Activated naive CD4-positive, alpha-beta T cell treated with anti-CD3 and anti-CD28 coated beads for 36 hours (primary cell): Measurements from ENCODE around the gene EEIG1. TPM values are rescaled to one million over a fixed set of nuclear protein-coding genes. Genes with fewer than 3 reads are reported as not detected.
A peak's percentile ranks its signal among the peaks of the same experiment; 100 is the strongest.

Experiments used
- CTCF ChIA-PET: fragments of 350-600 bp; sonication (Branson Sonifier 250); formaldehyde crosslinking; loops from one replicate; lab custom pipeline; 2021; ENCODE audit warnings: antibody characterized with exemption; lab: Charles Lee
- DNase-seq: peaks from one replicate; pipeline ENCODE4 v3.0.0-alpha.2; 2020
- H3K27ac Mint-ChIP-seq: one replicate; pipeline ENCODE4 v1.8.0; 2021; ENCODE audit warnings: mild to moderate bottlenecking, mixed read lengths
- H3K27me3 Mint-ChIP-seq: one replicate; pipeline ENCODE4 v1.8.0; 2021; ENCODE audit warnings: low read depth, mixed read lengths
- H3K36me3 Mint-ChIP-seq: one replicate; pipeline ENCODE4 v1.8.0; 2021; ENCODE audit warnings: low read depth, mixed read lengths
- H3K4me1 Mint-ChIP-seq: one replicate; pipeline ENCODE4 v1.8.0; 2021; ENCODE audit warnings: low read depth, mixed read lengths
- H3K4me3 Mint-ChIP-seq: one replicate; pipeline ENCODE4 v1.8.0; 2021; ENCODE audit warnings: mild to moderate bottlenecking, moderate library complexity, mixed read lengths
- H3K9me3 Mint-ChIP-seq: one replicate; pipeline ENCODE4 v1.8.0; 2021; ENCODE audit warnings: mixed read lengths
- intact Hi-C: fragments of 100-400 bp; cut with micrococcal nuclease; formaldehyde crosslinking; loops from one replicate; pipeline ENCODE4 v1.15.1; 2023
- total RNA-seq, 2 experiments: library from RNA; stranded (reverse); gene quantifications; one replicate each; pipeline ENCODE4 v1.2.3, GENCODE V29; 2021

Gene EEIG1
- total RNA-seq, 2 experiments from 2014 or later = 61.0 to 70.8 TPM

DNA sequence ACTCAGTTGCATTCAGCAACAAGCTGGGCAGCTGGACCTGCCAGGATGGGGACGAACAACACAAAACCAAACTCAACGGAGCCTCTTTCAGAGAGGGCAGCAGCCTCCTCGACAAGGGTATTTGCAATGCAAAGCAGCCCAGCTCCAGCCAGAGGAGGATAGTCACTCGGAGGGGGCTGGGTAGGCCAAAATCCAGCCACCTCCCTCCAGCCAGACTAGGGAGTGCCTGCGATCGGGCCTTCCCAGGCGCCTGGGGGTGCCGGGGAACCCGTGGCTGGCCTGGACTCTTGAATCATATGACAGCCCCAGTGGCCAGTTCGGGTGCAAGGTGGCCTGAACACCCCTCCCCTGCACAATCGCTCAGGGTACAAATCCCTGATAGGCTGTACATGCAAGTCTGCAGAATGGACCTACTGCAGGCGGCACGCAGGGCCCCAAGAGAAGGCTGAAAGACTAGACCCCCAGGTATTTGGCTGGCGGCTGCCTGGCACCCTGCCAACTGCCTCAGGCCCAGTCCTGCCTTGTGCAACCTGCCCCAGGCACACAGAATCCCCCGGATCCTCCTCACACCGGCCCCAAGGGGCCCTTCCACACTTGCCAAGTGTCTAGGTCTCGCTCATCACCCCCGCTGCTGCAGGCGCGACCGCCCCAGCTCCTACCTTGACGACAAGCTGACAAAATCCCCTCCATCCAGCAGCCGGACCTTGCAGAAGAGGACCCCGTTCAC is 1.3 kb downstream of the EEIG1 start:
- CTCF ChIA-PET = interaction anchor here (0.6 to 15.2 kb wide), 10 partner anchors 14 to 86 kb away, joined by 3 to 142 read pairs (median 4); no protein-coding TSS in a partner anchor
- Mint-ChIP-seq H3K4me3 (peak overlapping the region; percentile 94), H3K4me1 (peaks cover 50% of the 10 kb centered on the region), H3K27me3 (no peaks in the 10 kb centered on the region), H3K27ac (peak overlapping the region; percentile 87), H3K9me3 (no peaks in the 10 kb centered on the region), H3K36me3 (peaks cover 36% of the 10 kb centered on the region)
- peak; percentile 51 for DNase-seq
- intact Hi-C loops = loop anchor here (5.0 kb wide), 2 partner anchors 37 to 207 kb away; no protein-coding TSS in a partner anchor

DNA sequence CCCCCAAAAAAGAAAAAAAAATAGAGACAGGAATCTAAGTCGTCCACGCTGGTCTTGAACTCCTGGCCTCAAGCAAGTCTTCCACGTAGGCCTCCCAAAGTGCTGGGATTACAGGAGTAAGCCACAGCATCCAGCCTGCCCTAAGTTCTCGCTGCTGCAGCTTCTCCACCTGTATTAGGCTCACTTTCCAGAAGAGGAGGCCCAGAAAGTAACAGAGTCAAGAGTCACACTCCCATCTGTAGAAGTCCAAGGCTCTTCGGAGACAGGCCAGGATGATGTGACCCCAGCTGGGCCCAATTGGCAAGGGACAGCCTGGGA is 1.8 kb downstream of the EEIG1 start:
- no peaks in the 10 kb centered on the region for H3K27me3 Mint-ChIP-seq
- H3K4me1 Mint-ChIP-seq = peaks cover 52% of the 10 kb centered on the region
- intact Hi-C loops = loop anchor here (5.0 kb wide), 1 partner anchor 37 kb away; no protein-coding TSS in a partner anchor
- CTCF ChIA-PET = interaction anchor here (0.8 to 15.2 kb wide), 10 partner anchors 16 to 87 kb away, joined by 3 to 142 read pairs (median 5); no protein-coding TSS in a partner anchor
- peak overlapping the region; percentile 94 for H3K4me3 Mint-ChIP-seq
- H3K36me3 Mint-ChIP-seq = peaks cover 38% of the 10 kb centered on the region
- DNase-seq = no peak
- peak overlapping the region; percentile 87 for H3K27ac Mint-ChIP-seq
- H3K9me3 Mint-ChIP-seq = no peaks in the 10 kb centered on the region

DNA sequence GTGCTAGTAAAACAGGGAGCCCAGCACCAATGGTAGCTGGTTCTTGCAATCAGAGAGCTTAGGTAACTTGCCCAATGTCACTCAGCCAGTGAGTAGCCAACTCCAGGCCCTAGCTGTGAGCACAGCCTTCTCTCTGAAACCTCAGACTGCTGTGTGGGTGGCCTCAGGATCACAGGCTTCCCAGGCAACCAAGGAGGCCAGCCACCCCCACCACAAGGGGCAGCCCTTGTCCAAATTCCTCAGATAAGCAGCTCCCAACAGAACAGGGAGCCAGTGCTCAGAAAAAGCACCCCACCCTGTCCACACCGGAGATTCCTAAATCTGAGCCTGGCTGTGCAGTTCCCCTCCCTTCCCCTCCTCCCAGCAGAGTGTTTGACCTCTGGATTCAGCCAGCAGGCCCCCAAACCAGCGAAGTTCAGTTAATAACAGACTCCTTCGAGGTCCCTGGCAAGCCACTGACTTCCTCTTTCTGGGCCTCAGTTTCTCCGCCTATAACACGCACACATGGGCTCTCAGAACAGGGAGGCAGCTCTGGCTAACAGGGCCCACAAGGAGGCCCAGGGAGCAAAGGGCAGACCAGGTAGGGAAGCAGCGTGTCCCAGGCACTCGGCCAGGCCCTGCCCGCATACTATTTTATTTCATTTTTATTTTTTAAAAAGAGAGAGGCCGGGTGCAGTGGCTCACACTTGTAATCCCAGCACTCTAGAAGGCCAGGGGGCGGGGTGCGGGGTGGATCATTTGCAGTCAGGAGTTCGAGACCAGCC is 2.7 kb downstream of the EEIG1 start:
- H3K36me3 Mint-ChIP-seq = peaks cover 38% of the 10 kb centered on the region
- peaks cover 51% of the 10 kb centered on the region for H3K4me1 Mint-ChIP-seq
- no peaks in the 10 kb centered on the region for H3K27me3 Mint-ChIP-seq
- intact Hi-C loops = loop anchor here (1.0 to 5.0 kb wide), 2 partner anchors 36 to 49 kb away; no protein-coding TSS in a partner anchor
- CTCF ChIA-PET = interaction anchor here (0.5 to 15.2 kb wide), 10 partner anchors 15 to 139 kb away, joined by 3 to 142 read pairs (median 6); no protein-coding TSS in a partner anchor
- H3K27ac Mint-ChIP-seq = peak overlapping the region; percentile 87
- DNase-seq = peak; percentile 33
- no peaks in the 10 kb centered on the region for H3K9me3 Mint-ChIP-seq
- peak overlapping the region; percentile 94 for H3K4me3 Mint-ChIP-seq

DNA sequence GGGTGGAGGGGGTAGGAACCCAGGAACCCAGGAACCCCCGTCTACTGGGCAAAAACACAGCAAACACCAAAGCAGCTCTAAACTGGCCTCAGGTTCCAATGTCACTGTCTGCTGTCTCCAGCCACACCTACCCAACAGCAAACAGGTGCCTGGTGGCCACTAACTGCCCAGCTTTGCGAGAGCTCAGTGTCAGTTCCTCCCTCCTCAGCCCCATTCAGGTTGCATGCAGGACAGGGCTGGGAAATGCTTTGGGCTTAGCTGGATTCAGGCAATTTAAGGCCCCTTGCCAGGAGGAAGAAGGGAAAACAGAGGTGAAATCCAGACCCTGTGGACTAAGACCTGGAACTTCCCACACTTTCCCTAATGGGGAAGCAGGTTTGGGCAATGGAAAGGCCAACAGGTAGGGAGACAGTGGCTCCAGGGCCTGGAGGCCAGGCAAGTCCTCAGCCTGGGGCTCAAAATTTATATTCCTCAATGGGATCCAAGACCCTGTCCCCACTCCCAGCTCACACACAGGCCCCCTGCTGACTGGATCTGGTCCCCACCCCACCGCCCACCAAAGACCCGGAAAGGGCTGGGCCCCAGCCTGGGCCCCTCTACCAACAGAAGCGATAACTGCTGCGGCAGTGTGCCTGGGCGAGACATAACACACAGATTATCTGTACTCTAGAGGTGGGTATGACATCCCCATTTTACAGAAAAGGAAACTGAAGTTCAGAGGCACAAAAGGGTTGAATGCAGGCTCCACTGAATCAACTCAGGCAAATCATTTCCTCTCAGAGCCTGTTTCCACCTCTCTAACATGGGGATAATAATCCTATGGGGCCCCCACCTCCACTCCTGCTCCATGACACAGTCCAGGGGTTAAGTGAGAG is 3.5 kb downstream of the EEIG1 start:
- CTCF ChIA-PET = interaction anchor here (0.8 to 15.2 kb wide), 12 partner anchors 13 to 140 kb away, joined by 3 to 142 read pairs (median 7); no protein-coding TSS in a partner anchor
- no peaks in the 10 kb centered on the region for H3K27me3 Mint-ChIP-seq

DNA sequence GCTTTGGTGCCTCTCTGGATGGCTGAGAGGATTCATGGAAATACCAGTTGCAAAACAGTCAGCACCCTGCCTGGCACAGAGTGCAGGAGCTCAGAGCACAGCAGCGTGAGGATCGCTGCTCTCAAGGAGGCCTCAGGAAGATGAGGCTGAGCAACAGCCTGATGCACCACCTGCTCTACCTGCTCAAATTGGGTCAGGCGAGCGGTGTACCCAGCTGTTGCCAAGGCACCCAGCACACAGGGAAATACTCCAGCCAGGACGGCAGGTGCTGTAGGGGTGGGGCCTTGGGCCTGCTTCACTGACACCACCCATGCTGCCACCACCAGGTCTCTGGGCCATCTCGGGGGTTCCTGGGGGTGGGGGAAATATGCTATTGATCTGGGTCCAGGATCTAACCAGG is 4.3 kb downstream of the EEIG1 start:
- peak; percentile 57 for DNase-seq
- Mint-ChIP-seq H3K4me1 (peaks cover 53% of the 10 kb centered on the region), H3K27me3 (no peaks in the 10 kb centered on the region), H3K4me3 (peak overlapping the region; percentile 94), H3K9me3 (no peaks in the 10 kb centered on the region), H3K36me3 (peaks cover 40% of the 10 kb centered on the region), H3K27ac (peak overlapping the region; percentile 87)
- CTCF ChIA-PET = interaction anchor here (0.8 to 15.2 kb wide), 8 partner anchors 13 to 57 kb away, joined by 3 to 142 read pairs (median 8); no protein-coding TSS in a partner anchor
- intact Hi-C loops = loop anchor here (5.0 kb wide), 1 partner anchor 34 kb away; no protein-coding TSS in a partner anchor

More for the DNA sequence above, 3.5 kb downstream of the EEIG1 start:
- Mint-ChIP-seq H3K27ac (peak overlapping the region; percentile 87), H3K9me3 (no peaks in the 10 kb centered on the region), H3K4me1 (peaks cover 51% of the 10 kb centered on the region), H3K36me3 (peaks cover 40% of the 10 kb centered on the region), H3K4me3 (peak overlapping the region; percentile 94)
- peak; percentile 63 for DNase-seq
- intact Hi-C loops = loop anchor here (1.0 to 5.0 kb wide), 2 partner anchors 35 to 50 kb away; no protein-coding TSS in a partner anchor

DNA sequence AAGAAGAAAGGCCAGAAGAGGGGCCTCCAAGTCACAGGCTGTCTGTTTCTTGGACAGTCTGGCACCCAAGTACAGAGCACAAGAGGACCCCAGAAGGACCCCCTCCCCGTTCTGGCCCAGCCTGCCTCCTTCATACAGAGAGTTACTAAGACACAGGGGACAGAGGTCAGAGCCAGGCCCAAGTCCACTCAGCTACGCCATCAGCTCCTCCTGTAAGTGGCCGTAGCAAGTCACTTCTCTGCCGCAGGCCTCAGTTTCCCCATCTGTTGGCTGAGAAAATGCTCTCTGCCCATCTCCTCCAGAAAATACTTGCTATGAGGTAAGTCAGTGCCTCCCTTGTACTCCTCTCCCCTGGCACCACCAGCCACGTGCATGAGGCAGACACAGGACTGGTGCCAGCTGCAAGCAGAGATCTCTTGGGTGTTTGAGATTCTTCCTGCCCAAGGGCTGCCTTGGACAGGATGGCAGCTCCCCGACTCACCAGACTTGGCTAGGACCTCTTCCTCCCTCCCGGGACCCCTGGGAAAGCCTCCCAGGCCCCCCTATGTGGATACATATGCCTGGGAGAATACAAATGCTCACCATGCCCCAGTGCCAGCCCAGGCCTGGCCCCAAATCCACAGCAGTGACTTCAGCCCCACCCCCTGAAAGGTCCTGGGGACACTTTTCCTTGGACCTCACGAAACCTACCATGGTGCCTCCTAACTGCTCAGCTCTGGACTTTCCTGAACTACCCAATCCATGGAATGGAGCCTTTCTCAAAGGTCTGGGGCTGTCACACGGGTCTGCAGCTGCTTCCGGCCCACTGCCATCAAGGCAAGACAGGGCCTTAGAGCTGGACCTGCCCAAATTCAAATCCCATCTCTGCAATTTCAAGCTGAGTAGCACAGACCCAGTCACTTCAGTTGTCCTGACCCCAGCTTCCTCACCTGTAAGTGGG is 5.1 kb downstream of the EEIG1 start:
- intact Hi-C loops = loop anchor here (5.0 kb wide), 1 partner anchor 33 kb away; no protein-coding TSS in a partner anchor
- Mint-ChIP-seq H3K4me1 (peaks cover 61% of the 10 kb centered on the region), H3K27ac (peak overlapping the region; percentile 87), H3K36me3 (peaks cover 38% of the 10 kb centered on the region), H3K27me3 (no peaks in the 10 kb centered on the region), H3K9me3 (no peaks in the 10 kb centered on the region), H3K4me3 (peak overlapping the region; percentile 94)
- CTCF ChIA-PET = interaction anchor here (0.9 to 15.2 kb wide), 10 partner anchors 10 to 58 kb away, joined by 3 to 142 read pairs (median 8); no protein-coding TSS in a partner anchor
- no peak for DNase-seq

DNA sequence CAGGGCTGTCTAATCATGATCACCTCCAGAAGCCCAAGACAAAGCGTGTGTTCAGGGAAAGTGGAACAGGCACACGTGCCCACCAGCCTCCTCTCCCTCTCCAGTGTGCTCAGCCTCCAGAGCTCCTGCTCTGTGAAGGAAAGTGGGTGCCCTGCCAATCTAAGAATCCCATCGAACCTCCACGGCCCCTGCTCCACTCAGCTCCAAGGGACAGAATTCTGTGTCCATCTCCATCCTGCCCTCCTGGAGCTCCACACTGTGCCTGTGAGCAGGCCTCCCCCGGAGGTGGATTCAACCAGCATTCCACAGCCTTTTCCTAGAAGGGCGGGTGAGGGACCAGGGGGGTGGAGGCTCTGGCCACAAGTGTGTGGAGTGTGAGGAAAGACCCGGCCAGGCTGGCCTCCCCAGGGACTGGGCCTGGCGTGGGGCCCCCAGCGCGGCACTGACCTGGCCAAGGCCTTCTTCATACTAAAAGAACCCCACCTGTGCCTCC is 6.0 kb downstream of the EEIG1 start:
- Mint-ChIP-seq H3K27me3 (no peaks in the 10 kb centered on the region), H3K4me1 (peaks cover 69% of the 10 kb centered on the region), H3K36me3 (peaks cover 36% of the 10 kb centered on the region), H3K27ac (peak overlapping the region; percentile 87), H3K9me3 (no peaks in the 10 kb centered on the region), H3K4me3 (peak overlapping the region; percentile 94)
- DNase-seq = no peak
- CTCF ChIA-PET = interaction anchor here (1.1 to 15.2 kb wide), 9 partner anchors 9 to 59 kb away, joined by 3 to 142 read pairs (median 5); no protein-coding TSS in a partner anchor
- intact Hi-C loops = loop anchor here (5.0 kb wide), 1 partner anchor 33 kb away; no protein-coding TSS in a partner anchor

DNA sequence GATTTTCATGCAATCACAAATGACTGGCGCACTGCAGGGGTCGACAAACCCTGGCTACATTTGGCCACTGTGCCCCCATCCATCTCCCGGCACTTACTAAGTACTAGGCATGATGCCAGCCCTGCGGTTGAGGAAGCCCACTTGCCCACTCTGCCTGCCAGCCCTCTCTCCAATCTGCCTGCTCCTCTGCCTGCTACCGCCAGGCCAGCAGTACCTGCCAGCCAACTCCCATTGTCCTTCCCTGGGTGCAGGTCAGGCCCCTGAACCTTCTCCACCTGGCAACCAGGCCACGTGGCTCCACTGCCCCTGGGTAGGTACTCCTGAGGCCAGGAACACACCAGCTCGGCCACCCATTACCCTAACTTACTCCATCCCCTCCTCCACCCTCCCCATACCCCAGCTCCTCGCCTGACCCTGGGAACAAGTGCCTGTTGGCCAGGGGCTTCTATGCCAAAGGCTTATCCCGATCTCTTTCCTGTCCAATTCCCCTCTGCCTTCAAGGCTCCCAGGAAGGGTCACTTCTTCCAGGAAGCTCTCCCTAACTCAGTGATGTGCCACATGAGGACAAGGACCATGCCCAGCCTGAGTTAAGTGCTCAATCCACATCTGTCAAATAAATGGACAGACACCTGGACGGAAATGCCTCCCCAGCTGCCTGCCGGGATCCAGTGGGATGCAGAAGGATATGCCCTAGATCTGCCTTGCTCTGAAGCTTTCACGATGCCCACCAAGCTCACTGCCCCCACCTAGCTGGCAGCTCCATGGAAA is 6.6 kb downstream of the EEIG1 start:
- peaks cover 31% of the 10 kb centered on the region for H3K36me3 Mint-ChIP-seq
- CTCF ChIA-PET = interaction anchor here (1.1 to 15.2 kb wide), 9 partner anchors 9 to 59 kb away, joined by 3 to 142 read pairs (median 5); no protein-coding TSS in a partner anchor
- H3K27me3 Mint-ChIP-seq = no peaks in the 10 kb centered on the region
- DNase-seq = no peak
- peaks cover 75% of the 10 kb centered on the region for H3K4me1 Mint-ChIP-seq
- intact Hi-C loops = no loop called here
- H3K9me3 Mint-ChIP-seq = no peaks in the 10 kb centered on the region
- H3K4me3 Mint-ChIP-seq = peak overlapping the region; percentile 94
- peak overlapping the region; percentile 87 for H3K27ac Mint-ChIP-seq

DNA sequence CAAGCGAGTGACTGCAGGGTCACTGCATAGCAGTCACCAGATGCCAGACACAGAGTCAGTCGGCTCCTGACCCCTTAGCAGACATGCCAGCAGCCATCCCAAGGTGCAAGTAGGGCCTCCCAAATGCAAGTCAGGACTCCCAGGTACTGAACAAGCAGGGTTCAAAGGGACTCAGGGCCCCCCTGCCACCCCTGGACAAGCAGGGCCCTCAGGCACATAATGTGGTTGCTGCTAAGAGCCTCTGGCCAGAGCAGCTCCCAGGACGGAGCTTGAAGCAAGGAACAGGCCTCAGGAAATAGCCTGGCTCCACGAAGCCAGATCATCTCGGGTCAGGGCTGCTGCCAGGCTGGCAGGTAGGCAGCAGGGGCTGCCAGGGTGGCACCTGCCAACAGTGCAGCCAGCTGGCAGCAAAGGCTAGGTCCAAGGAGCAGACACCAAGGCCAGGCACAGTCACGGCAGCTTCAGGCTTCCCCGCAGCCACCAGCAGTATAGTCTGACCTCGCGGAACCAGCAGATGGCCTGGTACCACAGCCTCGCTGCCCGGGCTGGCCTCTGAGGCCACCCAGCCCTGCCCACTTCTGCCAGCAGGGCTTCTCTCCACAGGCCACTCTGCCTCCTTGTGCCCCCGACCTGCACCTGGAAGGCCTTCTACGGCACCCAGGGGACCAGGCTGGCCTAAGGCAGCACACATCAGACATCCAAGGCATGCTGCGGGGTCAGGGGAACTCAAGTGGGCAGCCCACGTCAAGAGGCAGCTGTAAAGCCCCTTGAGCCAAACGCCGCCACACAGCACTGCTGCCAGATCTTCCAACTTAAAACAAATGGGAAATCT is 7.4 kb downstream of the EEIG1 start:
- Mint-ChIP-seq H3K27ac (peak overlapping the region; percentile 87), H3K4me3 (peak overlapping the region; percentile 94), H3K36me3 (peaks cover 32% of the 10 kb centered on the region), H3K9me3 (no peaks in the 10 kb centered on the region), H3K27me3 (no peaks in the 10 kb centered on the region), H3K4me1 (peaks cover 83% of the 10 kb centered on the region)
- CTCF ChIA-PET = interaction anchor here (1.1 to 15.2 kb wide), 7 partner anchors 8 to 60 kb away, joined by 3 to 142 read pairs (median 7); no protein-coding TSS in a partner anchor
- DNase-seq = no peak
- intact Hi-C loops = no loop called here
